Measurements from ENCODE around the gene IDUA. TPM values are rescaled to one million over a fixed set of nuclear protein-coding genes. Genes with fewer than 3 reads are reported as not detected.

The IDUA gene
- total RNA-seq, 1 donor from 2014 or later, result 14.9 TPM

- Mint-ChIP-seq H3K4me1 (ENCODE audit: unreplicated experiment) (no peaks in the 10 kb centered on the region), H3K36me3 (ENCODE audit: low read depth, unreplicated experiment) (no peaks in the 10 kb centered on the region), H3K27me3 (ENCODE audit: unreplicated experiment) (peaks cover 6% of the 10 kb centered on the region), H3K9me3 (ENCODE audit: unreplicated experiment) (no peaks in the 10 kb centered on the region), H3K4me3 (ENCODE audit: unreplicated experiment) (no peak overlapping the region), H3K27ac (ENCODE audit: unreplicated experiment) (no peak overlapping the region)
- TF ChIP-seq CTCF (IDR thresholded peaks at IDR 0.05; ENCODE audit: unreplicated experiment), result no peak
- no peak for DNase-seq (ENCODE audit: low spot score)
Measured at GRCh38 chr4:991451-992296, 4.8 kb downstream of the IDUA start.

GRCh38 chr4:992297-993110 lies 5.7 kb downstream of the IDUA start:
- H3K4me3 Mint-ChIP-seq (ENCODE audit: unreplicated experiment), result no peak overlapping the region

GRCh38 chr4:993111-994029 lies 6.5 kb downstream of the IDUA start, which contains the start of gene SLC26A1:
Gene SLC26A1, minus strand, starts transcription at chr4:993404. Its CDS starts 1,701 bp downstream, at chr4:991703.
- Mint-ChIP-seq H3K36me3 (ENCODE audit: low read depth, unreplicated experiment) (no peaks in the 10 kb centered on the region), H3K4me3 (ENCODE audit: unreplicated experiment) (no peak within 1 kb of the TSS), H3K27ac (ENCODE audit: unreplicated experiment) (no peak within 1 kb of the TSS), H3K27me3 (ENCODE audit: unreplicated experiment) (peaks cover 9% of the 10 kb centered on the region), H3K9me3 (ENCODE audit: unreplicated experiment) (no peaks in the 10 kb centered on the region), H3K4me1 (ENCODE audit: unreplicated experiment) (no peaks in the 10 kb centered on the region)
- no peak for DNase-seq (ENCODE audit: low spot score)
- TF ChIP-seq CTCF (IDR thresholded peaks at IDR 0.05; ENCODE audit: unreplicated experiment), result no peak

More at GRCh38 chr4:992297-993110, 5.7 kb downstream of the IDUA start:
- no peak for DNase-seq (ENCODE audit: low spot score)
- H3K4me1 Mint-ChIP-seq (ENCODE audit: unreplicated experiment), result no peaks in the 10 kb centered on the region
- no peaks in the 10 kb centered on the region for H3K9me3 Mint-ChIP-seq (ENCODE audit: unreplicated experiment)
- peaks cover 9% of the 10 kb centered on the region for H3K27me3 Mint-ChIP-seq (ENCODE audit: unreplicated experiment)
- no peak for TF ChIP-seq CTCF (IDR thresholded peaks at IDR 0.05; ENCODE audit: unreplicated experiment)
- no peaks in the 10 kb centered on the region for H3K36me3 Mint-ChIP-seq (ENCODE audit: low read depth, unreplicated experiment)
- H3K27ac Mint-ChIP-seq (ENCODE audit: unreplicated experiment), result no peak overlapping the region

- no peaks in the 10 kb centered on the region for H3K36me3 Mint-ChIP-seq (ENCODE audit: low read depth, unreplicated experiment)
- no peaks in the 10 kb centered on the region for H3K9me3 Mint-ChIP-seq (ENCODE audit: unreplicated experiment)
- TF ChIP-seq CTCF (IDR thresholded peaks at IDR 0.05; ENCODE audit: unreplicated experiment), result no peak
- DNase-seq (ENCODE audit: low spot score), result no peak
- no peak overlapping the region for H3K4me3 Mint-ChIP-seq (ENCODE audit: unreplicated experiment)
- peaks cover 18% of the 10 kb centered on the region for H3K27me3 Mint-ChIP-seq (ENCODE audit: unreplicated experiment)
- no peaks in the 10 kb centered on the region for H3K4me1 Mint-ChIP-seq (ENCODE audit: unreplicated experiment)
- H3K27ac Mint-ChIP-seq (ENCODE audit: unreplicated experiment), result no peak overlapping the region
Measured at GRCh38 chr4:995311-996026, 8.6 kb downstream of the IDUA start.
